Calu3 (cell line): Measurements from ENCODE around the gene R3HDM2. TPM values are rescaled to one million over a fixed set of nuclear protein-coding genes. Genes with fewer than 3 reads are reported as not detected.

Source experiments
- BruUV-seq: library from RNA; stranded (reverse); fragments of 400-500 nt; replicated peaks from 2 replicates; lab custom pipeline; 2021; lab: Mats Ljungman, UMichigan
- CTCF ChIA-PET: fragments of 300-600 bp; sonication (Branson Sonifier 250); formaldehyde crosslinking; loops from one replicate; lab custom pipeline; 2022; ENCODE audit warnings: antibody characterized with exemption; lab: Charles Lee
- DNase-seq: peaks from one replicate; pipeline ENCODE4 v3.0.0; 2022
- H3K27ac Mint-ChIP-seq: one replicate; pipeline ENCODE4 v1.8.0; 2022; ENCODE audit warnings: mixed read lengths; ENCODE audit not compliant: unreplicated experiment
- H3K27me3 Mint-ChIP-seq: one replicate; pipeline ENCODE4 v1.8.0; 2022; ENCODE audit warnings: mixed read lengths; ENCODE audit not compliant: unreplicated experiment
- H3K36me3 Mint-ChIP-seq: one replicate; pipeline ENCODE4 v1.8.0; 2022; ENCODE audit warnings: mild to moderate bottlenecking, moderate library complexity, mixed read lengths; ENCODE audit not compliant: insufficient read depth, unreplicated experiment
- H3K4me1 Mint-ChIP-seq: one replicate; pipeline ENCODE4 v1.8.0; 2022; ENCODE audit warnings: mild to moderate bottlenecking, low read depth, mixed read lengths; ENCODE audit not compliant: unreplicated experiment
- H3K4me3 Mint-ChIP-seq: one replicate; pipeline ENCODE4 v1.8.0; 2022; ENCODE audit warnings: mild to moderate bottlenecking, low read depth, moderate library complexity, mixed read lengths; ENCODE audit not compliant: unreplicated experiment
- H3K9me3 Mint-ChIP-seq: one replicate; pipeline ENCODE4 v1.8.0; 2022; ENCODE audit warnings: low read depth, mixed read lengths; ENCODE audit not compliant: unreplicated experiment
- intact Hi-C: fragments of 100-400 bp; cut with micrococcal nuclease; formaldehyde crosslinking; loops from one replicate; pipeline ENCODE4 v1.10.0; 2022; ENCODE audit not compliant: unreplicated experiment
- total RNA-seq: library from RNA; stranded (reverse); gene quantifications from 2 replicates; pipeline ENCODE4 v1.2.3, GENCODE V29; 2022
- TF ChIP-seq, protein P1 (sequence below): fragments of 200-600 bp; IDR thresholded peaks from one replicate; pipeline ENCODE4 v1.8.0; 2022; ENCODE audit warnings: antibody characterized with exemption; ENCODE audit not compliant: unreplicated experiment

Gene R3HDM2
- total RNA-seq, 1 experiment from 2014 or later = 77.3 TPM

DNA sequence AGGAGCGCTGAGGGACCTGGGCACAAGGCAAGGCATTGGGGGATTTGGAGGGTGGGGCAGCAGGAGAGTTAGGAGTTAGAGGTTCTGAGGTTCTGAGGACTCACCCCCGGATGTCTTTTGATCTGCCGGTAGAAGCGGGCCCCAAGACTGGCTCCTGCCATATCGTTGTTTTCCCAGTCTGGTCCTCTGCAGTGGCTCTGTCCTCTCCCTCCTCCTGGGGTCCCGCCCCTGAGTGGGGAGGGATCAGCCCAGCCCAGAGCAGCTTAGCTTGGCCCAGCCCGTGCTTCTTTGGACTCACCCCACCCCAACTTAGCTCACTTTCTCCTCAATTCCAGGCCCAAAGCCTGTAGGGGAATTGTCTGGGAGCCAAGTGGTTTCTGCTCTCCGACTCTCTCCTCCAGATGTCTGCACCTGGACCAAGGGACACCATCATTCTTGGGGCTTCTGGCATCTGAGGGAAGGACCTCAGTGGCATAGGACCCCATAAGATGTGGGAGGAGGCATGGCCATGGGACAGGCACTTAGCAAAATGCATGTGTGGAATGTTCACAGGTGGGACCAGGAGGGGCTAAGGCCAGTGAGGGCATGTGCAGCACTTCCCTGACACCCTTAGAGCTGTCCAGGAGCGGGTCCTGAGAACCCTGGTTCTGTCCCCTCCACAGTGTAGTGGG lies 193.8 kb downstream of the R3HDM2 start:
- Mint-ChIP-seq H3K4me3 (peak overlapping the region; percentile 82), H3K27ac (peak overlapping the region; percentile 5), H3K27me3 (peaks cover 39% of the 10 kb centered on the region), H3K9me3 (no peaks in the 10 kb centered on the region), H3K36me3 (peaks cover 86% of the 10 kb centered on the region), H3K4me1 (peaks cover 30% of the 10 kb centered on the region)
- no TSS peak for BruUV-seq
- intact Hi-C loops = no loop called here
- TF ChIP-seq, protein P1, sequence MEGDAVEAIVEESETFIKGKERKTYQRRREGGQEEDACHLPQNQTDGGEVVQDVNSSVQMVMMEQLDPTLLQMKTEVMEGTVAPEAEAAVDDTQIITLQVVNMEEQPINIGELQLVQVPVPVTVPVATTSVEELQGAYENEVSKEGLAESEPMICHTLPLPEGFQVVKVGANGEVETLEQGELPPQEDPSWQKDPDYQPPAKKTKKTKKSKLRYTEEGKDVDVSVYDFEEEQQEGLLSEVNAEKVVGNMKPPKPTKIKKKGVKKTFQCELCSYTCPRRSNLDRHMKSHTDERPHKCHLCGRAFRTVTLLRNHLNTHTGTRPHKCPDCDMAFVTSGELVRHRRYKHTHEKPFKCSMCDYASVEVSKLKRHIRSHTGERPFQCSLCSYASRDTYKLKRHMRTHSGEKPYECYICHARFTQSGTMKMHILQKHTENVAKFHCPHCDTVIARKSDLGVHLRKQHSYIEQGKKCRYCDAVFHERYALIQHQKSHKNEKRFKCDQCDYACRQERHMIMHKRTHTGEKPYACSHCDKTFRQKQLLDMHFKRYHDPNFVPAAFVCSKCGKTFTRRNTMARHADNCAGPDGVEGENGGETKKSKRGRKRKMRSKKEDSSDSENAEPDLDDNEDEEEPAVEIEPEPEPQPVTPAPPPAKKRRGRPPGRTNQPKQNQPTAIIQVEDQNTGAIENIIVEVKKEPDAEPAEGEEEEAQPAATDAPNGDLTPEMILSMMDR = no peak
- CTCF ChIA-PET = interaction anchor here (2.8 kb wide), 1 partner anchor 23 kb away, joined by 13 read pairs; no protein-coding TSS in a partner anchor
- no peak for DNase-seq

DNA sequence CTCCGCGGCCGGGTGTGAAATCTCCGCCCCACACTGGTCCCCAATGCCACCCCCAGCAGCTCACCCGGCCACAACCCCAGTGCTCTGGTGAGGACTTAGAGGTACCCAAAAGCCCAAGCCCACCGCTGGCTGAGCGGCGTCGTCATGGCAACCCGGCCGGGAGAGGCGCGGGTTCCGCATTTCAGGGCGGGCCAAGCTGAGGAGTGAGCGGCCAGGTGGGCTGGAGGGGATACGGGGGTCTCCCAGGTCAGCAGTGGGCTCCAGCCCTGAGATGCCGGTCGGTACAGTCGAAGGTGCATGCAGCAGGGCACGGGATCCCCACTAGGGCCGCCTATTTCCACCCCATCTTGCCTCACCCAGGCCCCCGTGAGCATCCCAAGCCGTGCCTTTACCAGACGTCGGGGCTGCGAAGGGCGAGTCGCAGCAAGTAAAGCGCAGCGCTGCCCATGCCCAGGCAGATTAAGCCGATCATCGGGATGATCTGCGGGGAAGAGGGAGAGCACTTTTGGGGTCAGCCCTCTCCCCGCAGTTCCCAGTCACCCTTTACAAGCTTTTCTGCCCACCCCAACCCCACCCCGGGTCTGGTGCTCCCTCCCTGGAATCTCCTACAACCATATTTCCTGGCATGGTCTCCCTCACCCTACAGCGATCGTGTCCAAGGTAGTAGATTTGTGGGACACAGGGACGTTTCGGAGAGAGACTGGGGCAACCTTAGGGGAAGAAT lies 194.5 kb downstream of the R3HDM2 start:
- intact Hi-C loops = no loop called here
- DNase-seq = no peak
- H3K9me3 Mint-ChIP-seq = no peaks in the 10 kb centered on the region
- H3K36me3 Mint-ChIP-seq = peaks cover 90% of the 10 kb centered on the region
- peaks cover 38% of the 10 kb centered on the region for H3K27me3 Mint-ChIP-seq
- H3K27ac Mint-ChIP-seq = no peak overlapping the region
- CTCF ChIA-PET = no interaction called here
- H3K4me3 Mint-ChIP-seq = no peak overlapping the region
- BruUV-seq = no TSS peak
- TF ChIP-seq, protein P1 = no peak
- peaks cover 30% of the 10 kb centered on the region for H3K4me1 Mint-ChIP-seq

DNA sequence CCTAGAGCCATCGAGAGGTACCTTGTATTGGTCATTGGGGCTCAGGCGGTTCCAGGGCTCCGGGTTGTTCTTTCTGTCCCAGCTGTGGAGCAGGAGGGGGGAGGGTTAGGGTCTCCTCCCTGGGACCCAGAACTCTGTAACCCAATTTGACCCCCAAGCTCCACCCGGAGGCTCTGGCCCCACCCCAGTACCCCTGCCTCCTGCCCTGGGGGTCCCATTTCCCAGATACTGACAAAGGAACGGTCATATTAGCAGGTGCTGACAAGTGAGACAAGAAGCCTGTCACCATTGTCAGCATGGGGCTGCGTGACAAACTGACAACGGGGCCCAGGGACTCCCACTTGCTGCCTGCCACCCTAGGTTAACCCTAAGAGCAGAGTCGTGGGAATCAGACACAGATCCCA lies 195.1 kb downstream of the R3HDM2 start:
- no TSS peak for BruUV-seq
- no peak overlapping the region for H3K27ac Mint-ChIP-seq
- H3K4me1 Mint-ChIP-seq = peaks cover 29% of the 10 kb centered on the region
- CTCF ChIA-PET = no interaction called here
- no peaks in the 10 kb centered on the region for H3K9me3 Mint-ChIP-seq
- H3K36me3 Mint-ChIP-seq = peaks cover 90% of the 10 kb centered on the region
- TF ChIP-seq, protein P1 = no peak
- intact Hi-C loops = no loop called here
- H3K4me3 Mint-ChIP-seq = no peak overlapping the region
- no peak for DNase-seq
- peaks cover 33% of the 10 kb centered on the region for H3K27me3 Mint-ChIP-seq

DNA sequence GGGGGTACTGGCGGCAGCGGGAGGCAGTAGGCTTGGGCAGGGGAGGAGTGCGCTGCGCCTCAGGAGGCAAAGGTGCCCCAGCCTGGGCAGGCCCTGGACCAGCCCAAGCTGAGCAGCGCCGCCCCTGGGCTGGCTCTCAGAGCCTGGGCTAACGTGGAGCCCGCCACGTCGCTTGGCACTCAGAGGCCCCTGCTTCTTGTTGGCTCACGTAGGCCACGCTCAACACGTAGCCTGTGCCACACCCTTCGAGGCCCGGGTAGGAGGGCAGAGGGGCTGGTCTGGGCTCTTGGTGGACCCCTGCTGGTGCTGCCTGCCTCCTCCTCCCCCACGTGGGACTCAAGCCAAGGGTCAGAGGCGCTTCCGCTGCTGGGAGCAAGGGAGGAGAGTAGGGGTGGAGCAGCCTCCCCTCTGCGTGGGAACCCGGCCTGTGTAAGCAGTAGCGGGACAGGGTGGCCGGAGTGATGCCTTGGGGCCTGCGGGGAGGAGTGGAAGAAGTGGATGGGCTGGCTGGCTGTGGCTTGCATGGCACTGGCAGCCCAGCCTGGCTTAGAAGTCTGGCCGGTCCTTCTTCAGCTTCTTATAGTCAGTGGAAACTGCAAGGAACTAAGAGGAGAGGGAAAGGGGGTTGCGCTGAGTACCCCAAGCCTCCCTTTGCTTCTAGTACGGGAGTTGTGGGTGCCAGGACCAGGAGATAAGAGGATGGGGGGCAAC lies 195.7 kb downstream of the R3HDM2 start:
- Mint-ChIP-seq H3K4me1 (peaks cover 29% of the 10 kb centered on the region), H3K4me3 (no peak overlapping the region), H3K9me3 (no peaks in the 10 kb centered on the region), H3K27ac (peak overlapping the region; percentile 20), H3K27me3 (peaks cover 27% of the 10 kb centered on the region), H3K36me3 (peaks cover 90% of the 10 kb centered on the region)
- TF ChIP-seq, protein P1 = no peak
- no peak for DNase-seq
- CTCF ChIA-PET = no interaction called here
- intact Hi-C loops = no loop called here
- no TSS peak for BruUV-seq
